HTR-8/SVneo (cell line): ENCODE measurements around the gene FAM53B.

ENCODE experiments used
- DNase-seq: peaks from one replicate; pipeline ENCODE4 v3.0.0; 2011; ENCODE audit warnings: low spot score, mixed read lengths; ENCODE audit not compliant: insufficient read length
- FAIRE-seq: peaks from 2 replicates; lab custom pipeline; 2011; peaks lifted over from hg19 to GRCh38; lab: Jason Lieb, UNC

The FAM53B gene

GRCh38 chr10:124712704-124713407, 31.3 kb downstream of the FAM53B start:
- FAIRE-seq (no peak), DNase-seq (no peak)

- no peak for FAIRE-seq
- no peak for DNase-seq
Measured at GRCh38 chr10:124711145-124711544, 33.0 kb downstream of the FAM53B start.

DNA sequence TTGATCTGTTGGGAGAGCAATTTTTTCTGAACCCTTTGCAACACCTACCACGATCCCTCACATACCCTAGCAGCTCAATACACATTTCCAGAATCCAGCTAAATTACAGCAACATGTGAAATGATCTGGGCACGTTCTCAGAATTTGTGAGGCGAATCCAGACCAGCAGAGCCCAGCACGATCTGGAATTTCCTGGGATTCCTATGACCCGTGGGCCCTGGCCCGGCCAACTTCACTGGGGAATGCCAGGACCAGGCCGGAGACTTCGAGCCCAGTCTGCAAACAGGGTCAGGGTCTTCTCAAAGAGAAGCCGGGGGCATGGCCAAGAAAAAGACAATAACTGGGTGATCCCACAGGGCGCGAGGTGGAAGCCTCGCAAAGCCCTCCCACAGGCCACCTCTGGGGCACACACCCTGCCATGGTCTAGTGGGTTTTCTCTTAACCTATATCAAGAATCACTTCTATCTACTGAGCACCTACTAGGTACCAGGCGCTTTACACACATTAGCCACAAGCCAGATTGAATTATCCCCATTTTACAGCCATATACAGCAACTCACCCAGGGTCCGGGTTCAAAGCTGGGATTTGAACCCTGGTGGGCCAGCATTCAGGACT, 33.8 kb downstream of the FAM53B start:
- FAIRE-seq (no peak), DNase-seq (no peak)

- FAIRE-seq, result no peak
- no peak for DNase-seq
Measured at GRCh38 chr10:124709861-124710260, 34.3 kb downstream of the FAM53B start.

DNA sequence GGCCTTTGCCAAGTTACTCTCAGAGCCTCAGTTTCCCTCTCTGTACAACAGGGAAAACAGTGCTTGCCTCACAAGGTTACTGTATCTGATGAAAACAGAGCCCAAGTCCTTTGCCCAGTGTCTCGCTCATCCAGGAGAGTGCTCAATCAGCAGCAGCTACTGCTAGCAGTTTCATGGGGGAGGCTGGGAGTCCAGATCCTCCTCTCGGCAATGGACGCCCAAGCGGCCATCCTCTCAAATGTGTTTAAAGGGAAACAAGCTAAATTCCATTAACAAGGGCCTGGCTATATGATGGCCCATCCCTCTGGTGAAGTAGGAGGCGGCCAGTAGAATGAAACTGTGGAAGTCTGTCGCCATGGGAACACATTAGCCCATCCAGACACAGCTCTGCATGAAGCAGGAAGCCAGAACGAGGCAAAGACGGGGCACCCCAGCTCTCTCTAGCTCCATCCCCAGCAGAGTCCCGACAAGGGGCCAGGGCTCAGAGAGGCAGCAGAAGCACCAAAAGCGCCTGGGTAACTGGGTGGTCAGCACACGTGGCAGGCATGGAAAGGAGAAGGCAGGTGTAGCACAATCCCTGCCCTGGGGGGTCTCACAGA, 35.2 kb downstream of the FAM53B start:
- DNase-seq (no peak), FAIRE-seq (no peak)

DNA sequence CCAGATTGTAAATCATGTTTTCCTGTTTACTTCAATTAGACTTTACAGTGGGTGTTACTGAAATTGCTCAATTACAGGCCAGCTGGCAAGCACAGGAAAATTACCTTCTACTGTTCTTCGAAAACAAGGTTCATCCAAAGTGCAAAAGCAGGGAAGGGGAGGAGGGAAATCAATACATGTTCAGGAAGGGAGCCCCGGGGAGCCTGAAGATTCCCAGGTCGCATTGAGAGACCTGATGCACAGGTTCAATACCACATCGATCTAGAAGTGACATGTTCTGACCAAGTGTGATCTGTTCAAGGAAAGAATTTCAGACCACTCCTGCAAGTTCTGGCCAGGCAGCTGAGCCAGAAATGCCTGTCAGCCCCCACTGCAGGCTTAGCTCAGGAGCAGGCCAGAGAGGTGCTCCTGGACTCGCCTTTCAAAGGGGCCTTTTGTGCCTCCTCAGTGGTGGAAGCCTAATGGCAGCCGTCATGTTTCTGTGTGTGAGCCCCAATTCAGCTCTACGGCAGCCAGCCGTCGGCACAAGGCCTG, 35.9 kb downstream of the FAM53B start:
- DNase-seq (no peak), FAIRE-seq (no peak)

- no peak for FAIRE-seq
- no peak for DNase-seq
Measured at GRCh38 chr10:124707551-124707950, 36.6 kb downstream of the FAM53B start.

DNA sequence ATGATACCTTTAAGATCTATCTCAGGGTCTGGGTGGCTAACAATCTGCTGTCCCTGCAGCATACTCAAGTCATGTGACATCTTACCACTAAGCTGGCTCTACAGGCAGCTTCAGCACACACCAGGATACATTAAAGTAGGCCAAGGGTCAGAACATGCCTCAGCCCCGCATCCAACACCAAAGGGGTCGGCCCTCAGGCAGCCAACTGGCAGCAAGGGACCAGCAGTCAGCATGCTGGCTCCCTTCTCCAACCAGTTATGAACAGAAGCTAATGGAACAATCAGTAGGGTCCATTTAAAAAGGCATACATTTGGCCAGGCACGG, 37.1 kb downstream of the FAM53B start:
- FAIRE-seq, result no peak
- no peak for DNase-seq

DNA sequence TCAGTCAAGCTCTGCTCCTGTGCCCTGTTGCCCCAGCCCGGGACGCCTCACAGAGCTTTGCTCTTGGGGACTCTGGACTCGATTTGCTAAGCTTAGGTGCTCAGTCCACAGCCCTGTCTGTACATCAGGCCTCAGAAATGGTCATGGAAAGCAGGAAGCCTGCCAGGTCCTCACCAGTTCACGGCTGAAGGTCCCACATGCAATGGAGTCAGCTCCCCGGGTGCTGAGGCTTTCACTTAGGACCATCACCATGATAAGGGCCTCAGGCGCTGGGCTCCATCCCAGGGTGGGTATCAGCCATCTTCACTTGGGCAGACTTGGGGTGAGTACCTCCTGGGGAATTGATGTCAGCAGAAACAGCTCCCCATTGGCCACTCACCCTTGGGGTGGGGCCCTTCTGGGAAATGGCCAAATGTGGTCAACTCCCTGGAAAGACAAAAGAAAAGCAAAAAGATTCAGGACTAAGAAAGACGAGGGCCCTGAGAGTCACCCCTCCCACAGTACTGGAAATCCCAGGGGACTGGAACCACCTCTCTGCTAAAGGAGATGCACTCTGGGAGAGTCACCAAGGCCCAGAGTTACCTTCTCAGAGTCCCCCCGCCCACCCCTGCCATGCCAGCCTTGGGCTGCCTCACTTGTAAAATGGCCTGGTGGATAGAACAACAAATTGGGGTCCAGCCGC, 37.6 kb downstream of the FAM53B start:
- no peak for FAIRE-seq

DNA sequence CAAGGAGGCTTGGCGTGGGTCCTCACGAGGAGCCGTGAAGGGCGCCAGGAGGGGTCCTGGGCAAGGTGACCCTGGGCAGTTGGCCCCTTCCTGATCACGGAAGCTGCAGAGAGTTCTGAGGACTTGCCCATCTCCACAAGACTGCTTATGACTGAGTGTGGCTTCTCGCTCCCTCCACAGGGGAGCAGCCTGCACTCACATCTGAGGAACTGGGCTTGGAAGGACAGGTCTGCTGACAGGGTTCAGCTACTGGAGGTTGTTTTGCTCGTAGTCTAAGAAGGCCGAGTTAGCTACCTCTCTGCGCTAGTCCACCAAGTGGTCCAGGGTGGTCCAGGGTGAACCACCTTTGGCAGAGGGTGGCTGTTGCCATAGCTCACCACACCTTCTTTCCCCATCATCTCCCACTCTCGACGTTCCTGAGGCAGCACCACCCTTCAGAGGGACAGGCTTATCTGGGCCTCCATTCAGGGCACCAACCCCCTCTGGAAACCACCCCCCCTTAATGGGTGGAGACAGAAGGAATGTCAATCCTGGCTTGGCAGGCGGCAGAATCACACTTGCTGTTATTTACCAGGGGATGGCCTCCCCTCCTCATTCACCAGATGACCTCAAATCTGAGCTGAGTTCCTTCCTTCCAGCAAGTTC, 38.2 kb downstream of the FAM53B start:
- no peak for FAIRE-seq
- no peak for DNase-seq

More for the DNA sequence above, 37.6 kb downstream of the FAM53B start:
- DNase-seq, result no peak

DNA sequence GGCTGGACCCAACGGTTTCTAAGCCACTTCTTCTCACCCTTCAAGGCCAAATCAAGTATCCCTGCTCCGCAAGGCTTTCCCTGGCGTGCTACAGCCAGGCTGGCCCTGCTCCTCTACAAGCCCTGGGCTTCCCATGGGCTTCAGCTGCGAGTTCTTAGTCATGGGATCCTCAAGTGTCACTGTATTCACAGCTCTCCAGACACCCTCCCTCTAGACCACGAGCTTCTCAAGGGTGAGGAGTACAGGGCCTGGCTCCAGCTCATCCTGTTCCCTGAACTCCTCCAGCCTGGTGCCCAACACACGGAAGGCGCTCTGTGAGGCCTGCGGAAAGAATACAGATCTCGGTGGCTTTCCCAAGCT, 38.8 kb downstream of the FAM53B start:
- no peak for DNase-seq
- FAIRE-seq, result no peak

- FAIRE-seq (no peak), DNase-seq (no peak)
Measured at GRCh38 chr10:124704428-124705380, 39.5 kb downstream of the FAM53B start.

- FAIRE-seq, result no peak
- no peak for DNase-seq
Measured at GRCh38 chr10:124703778-124704427, 40.3 kb downstream of the FAM53B start.

- DNase-seq (no peak), FAIRE-seq (no peak)
Measured at GRCh38 chr10:124703372-124703771, 40.8 kb downstream of the FAM53B start.

GRCh38 chr10:124701881-124702656, 42.1 kb downstream of the FAM53B start:
- FAIRE-seq (no peak), DNase-seq (no peak)

GRCh38 chr10:124701435-124701834, 42.7 kb downstream of the FAM53B start:
- no peak for DNase-seq
- FAIRE-seq, result no peak

DNA sequence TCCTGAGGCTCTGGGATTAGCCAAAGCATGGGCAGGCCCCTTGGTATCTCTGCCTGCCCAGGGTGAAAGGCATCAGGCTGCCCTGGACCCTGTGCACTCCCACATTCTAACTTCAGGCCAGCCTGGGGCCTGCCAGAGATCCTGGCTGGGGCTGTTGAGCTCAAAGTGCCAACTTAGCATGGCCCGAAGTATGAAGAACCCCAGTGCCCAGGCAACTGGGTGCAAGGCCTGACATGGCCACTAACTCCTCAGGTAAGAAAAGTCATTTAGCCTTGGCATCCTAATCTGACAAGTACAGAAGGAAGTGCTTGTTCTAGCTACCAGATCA, 43.2 kb downstream of the FAM53B start:
- FAIRE-seq, result no peak
- no peak for DNase-seq

- no peak for DNase-seq
Measured at GRCh38 chr10:124700293-124701037, 43.7 kb downstream of the FAM53B start.

More at GRCh38 chr10:124700293-124701037, 43.7 kb downstream of the FAM53B start:
- no peak for FAIRE-seq
